IPS DF 4.7 (cell line): ENCODE data around the gene DCLK1.

Experiments
- DNase-seq: peaks from one replicate; pipeline ENCODE4 v3.0.0-alpha.2; 2013; ENCODE audit warnings: low spot score; ENCODE audit errors: extremely low read depth

The DCLK1 gene

GRCh38 chr13:35954207-35954560 lies 177.0 kb downstream of the DCLK1 start:
- no peak for DNase-seq

GRCh38 chr13:35953537-35954206 lies 177.5 kb downstream of the DCLK1 start:
- DNase-seq = peak; percentile 44

GRCh38 chr13:35947315-35947714 lies 183.9 kb downstream of the DCLK1 start:
- DNase-seq = no peak

GRCh38 chr13:35945368-35945767 lies 185.8 kb downstream of the DCLK1 start:
- no peak for DNase-seq

GRCh38 chr13:35941374-35941773 lies 189.8 kb downstream of the DCLK1 start:
- no peak for DNase-seq

GRCh38 chr13:35940734-35941133 lies 190.4 kb downstream of the DCLK1 start:
- DNase-seq = no peak

GRCh38 chr13:35936246-35936978 lies 194.8 kb downstream of the DCLK1 start:
- DNase-seq = no peak

- DNase-seq = no peak
Measured at GRCh38 chr13:35930665-35931631, 200.2 kb downstream of the DCLK1 start.

GRCh38 chr13:35927567-35928021 lies 203.6 kb downstream of the DCLK1 start:
- DNase-seq = no peak

- DNase-seq = no peak
Measured at GRCh38 chr13:35926859-35927530, 204.2 kb downstream of the DCLK1 start.

- no peak for DNase-seq
Measured at GRCh38 chr13:35925669-35926068, 205.5 kb downstream of the DCLK1 start.

GRCh38 chr13:35923347-35923746 lies 207.8 kb downstream of the DCLK1 start:
- DNase-seq = no peak

GRCh38 chr13:35920816-35921215 lies 210.4 kb downstream of the DCLK1 start:
- DNase-seq = no peak

- no peak for DNase-seq
Measured at GRCh38 chr13:35917942-35918645, 213.1 kb downstream of the DCLK1 start.

GRCh38 chr13:35917252-35917941 lies 213.8 kb downstream of the DCLK1 start:
- DNase-seq = no peak

- no peak for DNase-seq
Measured at GRCh38 chr13:35916146-35916545, 215.0 kb downstream of the DCLK1 start.

GRCh38 chr13:35914662-35915061 lies 216.5 kb downstream of the DCLK1 start:
- no peak for DNase-seq

GRCh38 chr13:35912841-35913240 lies 218.3 kb downstream of the DCLK1 start:
- no peak for DNase-seq

GRCh38 chr13:35909837-35910540 lies 221.2 kb downstream of the DCLK1 start:
- no peak for DNase-seq
